Hepatocyte (in vitro differentiated cells): Measurements from ENCODE around the gene OSGIN1. TPM values are rescaled to one million over a fixed set of nuclear protein-coding genes. Genes with fewer than 3 reads are reported as not detected.
"Not testable (repeated sequence)": the region's sequence is repeated elsewhere in the genome, so short reads cannot be mapped to it uniquely, and the experiment has no call there.

Experiments used
- DNase-seq: peaks from one replicate; pipeline ENCODE4 v3.0.0-alpha.2; 2016; ENCODE audit warnings: low spot score
- H2AFZ ChIP-seq: fragments of 200-600 bp; sonication (generic); 2 replicates; pipeline ENCODE4 v1.6.0; 2016; ENCODE audit warnings: antibody characterized with exemption, mild to moderate bottlenecking
- H3K27ac ChIP-seq: fragments of 200-600 bp; sonication (generic); 2 replicates; pipeline ENCODE4 v1.5.1; 2016; ENCODE audit warnings: mild to moderate bottlenecking
- H3K27me3 ChIP-seq: fragments of 200-600 bp; sonication (generic); 2 replicates; pipeline ENCODE4 v1.6.1; 2016
- H3K36me3 ChIP-seq: fragments of 200-600 bp; sonication (generic); replicated peaks from 2 replicates; pipeline ENCODE4 v1.5.1; 2016; ENCODE audit warnings: low read depth; ENCODE audit not compliant: insufficient read depth
- H3K4me1 ChIP-seq: fragments of 200-600 bp; sonication (generic); 2 replicates; pipeline ENCODE4 v1.5.1; 2016; ENCODE audit warnings: mild to moderate bottlenecking, moderate library complexity; ENCODE audit not compliant: insufficient read depth
- H3K4me2 ChIP-seq: fragments of 200-600 bp; sonication (generic); 2 replicates; pipeline ENCODE4 v1.6.0; 2016
- H3K4me3 ChIP-seq: fragments of 200-600 bp; sonication (generic); 2 replicates; pipeline ENCODE4 v1.5.1; 2016; ENCODE audit warnings: mild to moderate bottlenecking
- H3K79me2 ChIP-seq: fragments of 200-600 bp; sonication (generic); 2 replicates; pipeline ENCODE4 v1.6.0; 2017; ENCODE audit warnings: mild to moderate bottlenecking
- H3K9me2 ChIP-seq: fragments of 200-600 bp; sonication (generic); replicated peaks from 2 replicates; pipeline ENCODE4 v1.6.0; 2017; ENCODE audit warnings: mild to moderate bottlenecking; ENCODE audit not compliant: insufficient read depth
- H3K9me3 ChIP-seq: fragments of 200-600 bp; sonication (generic); 2 replicates; pipeline ENCODE4 v1.5.1; 2016; ENCODE audit warnings: low read depth, mild to moderate bottlenecking
- H4K20me1 ChIP-seq: fragments of 200-600 bp; sonication (generic); 2 replicates; pipeline ENCODE4 v1.6.0; 2016; ENCODE audit warnings: mild to moderate bottlenecking; ENCODE audit not compliant: insufficient read depth, poor library complexity, severe bottlenecking
- EZH2 ChIP-seq: fragments of 200-600 bp; sonication (generic); IDR thresholded peaks from 2 replicates; pipeline ENCODE4 v1.6.1; 2016; ENCODE audit warnings: antibody characterized with exemption, mild to moderate bottlenecking, borderline replicate concordance
- EZH2phosphoT487 ChIP-seq: fragments of 200-600 bp; sonication (generic); IDR thresholded peaks from one replicate; pipeline ENCODE4 v1.6.1; 2018; ENCODE audit warnings: antibody characterized with exemption, mild to moderate bottlenecking, low read depth, moderate library complexity; ENCODE audit not compliant: unreplicated experiment, severe bottlenecking
- WGBS: methylation state at CpG from one replicate; pipeline ENCODE4 v1.1.6; 2016; ENCODE audit warnings: low lambda C conversion rate; ENCODE audit errors: missing lambda C conversion rate; 5-methylcytosine and 5-hydroxymethylcytosine counted together
- polyA plus RNA-seq: library from polyadenylated mRNA; unstranded; fragments of >200 nt; fragmentation: Nextera tagmentation; extraction: Ambion mirVana; gene quantifications from 2 replicates; pipeline ENCODE4 v1.2.1, GENCODE V29; 2016
- total RNA-seq: library from RNA; depleted of rRNA; stranded (reverse); fragments of >200 nt; gene quantifications from 2 replicates; pipeline ENCODE4 v1.2.3, GENCODE V29; 2014
- TF ChIP-seq, protein P1 (sequence below): fragments of 200-600 bp; sonication (generic); IDR thresholded peaks from 2 replicates; pipeline ENCODE4 v1.5.1; 2016; ENCODE audit warnings: antibody characterized with exemption, mild to moderate bottlenecking; ENCODE audit not compliant: poor library complexity

Gene OSGIN1
- total and polyA plus RNA-seq, 2 experiments from 2014 or later = 1.9 to 10.0 TPM

DNA sequence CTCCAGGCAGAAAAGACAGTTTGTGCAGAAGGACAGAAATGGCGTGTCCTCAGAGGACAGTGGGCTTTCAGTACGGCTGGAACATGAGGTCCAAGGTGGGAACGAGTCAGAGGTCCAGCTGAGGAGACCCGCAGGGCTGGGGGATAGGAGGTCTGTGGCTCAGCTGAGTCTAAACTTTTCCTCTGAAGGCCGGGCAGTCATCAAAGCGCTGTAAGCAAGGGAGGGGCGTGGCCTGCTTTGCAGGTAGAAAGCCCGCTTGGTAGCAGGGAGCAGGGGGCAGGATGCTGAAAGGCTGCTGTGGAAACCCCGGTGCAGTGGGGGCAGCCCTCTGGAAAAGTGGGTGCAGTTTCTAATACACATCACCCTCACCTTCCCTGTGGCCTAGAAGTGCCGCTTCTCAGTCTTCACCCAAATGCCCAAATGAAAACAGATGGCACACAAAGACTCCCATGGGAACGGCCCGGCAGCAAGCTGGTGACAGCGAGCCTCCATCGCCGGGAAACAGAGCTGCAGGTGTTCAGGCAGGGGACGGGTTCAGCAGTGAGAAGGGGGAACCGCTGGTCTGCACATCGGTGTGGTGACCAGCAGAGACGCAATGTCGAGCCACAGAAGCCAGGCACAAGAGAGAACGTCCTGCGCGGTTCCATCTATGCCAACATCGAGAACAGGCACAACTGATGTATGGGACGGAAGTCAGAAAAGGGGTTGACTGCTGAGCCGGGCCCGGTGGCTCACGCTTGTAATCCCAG is 12.2 kb upstream of the OSGIN1 start:
- H3K4me2 ChIP-seq = no peak overlapping the region
- TF ChIP-seq, protein P1, sequence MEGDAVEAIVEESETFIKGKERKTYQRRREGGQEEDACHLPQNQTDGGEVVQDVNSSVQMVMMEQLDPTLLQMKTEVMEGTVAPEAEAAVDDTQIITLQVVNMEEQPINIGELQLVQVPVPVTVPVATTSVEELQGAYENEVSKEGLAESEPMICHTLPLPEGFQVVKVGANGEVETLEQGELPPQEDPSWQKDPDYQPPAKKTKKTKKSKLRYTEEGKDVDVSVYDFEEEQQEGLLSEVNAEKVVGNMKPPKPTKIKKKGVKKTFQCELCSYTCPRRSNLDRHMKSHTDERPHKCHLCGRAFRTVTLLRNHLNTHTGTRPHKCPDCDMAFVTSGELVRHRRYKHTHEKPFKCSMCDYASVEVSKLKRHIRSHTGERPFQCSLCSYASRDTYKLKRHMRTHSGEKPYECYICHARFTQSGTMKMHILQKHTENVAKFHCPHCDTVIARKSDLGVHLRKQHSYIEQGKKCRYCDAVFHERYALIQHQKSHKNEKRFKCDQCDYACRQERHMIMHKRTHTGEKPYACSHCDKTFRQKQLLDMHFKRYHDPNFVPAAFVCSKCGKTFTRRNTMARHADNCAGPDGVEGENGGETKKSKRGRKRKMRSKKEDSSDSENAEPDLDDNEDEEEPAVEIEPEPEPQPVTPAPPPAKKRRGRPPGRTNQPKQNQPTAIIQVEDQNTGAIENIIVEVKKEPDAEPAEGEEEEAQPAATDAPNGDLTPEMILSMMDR = no peak
- no peak for TF ChIP-seq EZH2
- TF ChIP-seq EZH2phosphoT487 = no peak
- no peaks in the 10 kb centered on the region for H3K27me3 ChIP-seq

DNA sequence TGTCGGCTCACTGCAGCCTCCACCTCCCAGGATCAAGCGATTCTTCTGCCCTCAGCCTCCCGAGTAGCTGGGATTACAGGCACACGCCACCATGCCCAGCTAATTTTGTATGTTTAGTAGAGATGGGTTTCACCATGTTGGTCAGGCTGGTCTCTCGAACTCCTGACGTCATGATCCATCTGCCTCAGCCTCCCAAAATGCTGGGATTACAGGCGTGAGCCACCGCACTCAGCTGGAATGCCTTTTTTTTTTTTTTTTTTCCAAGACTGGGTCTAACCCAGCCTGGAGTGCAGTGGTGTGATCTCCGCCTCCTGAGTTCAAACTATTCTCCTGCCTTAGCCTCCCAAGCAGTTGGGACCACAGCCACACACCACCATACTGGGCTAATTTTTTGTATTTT is 11.5 kb upstream of the OSGIN1 start:
- H3K4me1 ChIP-seq, H3K4me2 ChIP-seq, DNase-seq, H3K9me2 ChIP-seq, H3K9me3 ChIP-seq, H3K27ac ChIP-seq, H3K79me2 ChIP-seq, H3K27me3 ChIP-seq, H4K20me1 ChIP-seq, H3K36me3 ChIP-seq, H2AFZ ChIP-seq, H3K4me3 ChIP-seq: not testable (repeated sequence)
- WGBS = 94% methylated on average over 6 of the region's 9 CpGs

More for the DNA sequence above, 12.2 kb upstream of the OSGIN1 start:
- H3K79me2 ChIP-seq = no peaks in the 10 kb centered on the region
- H3K36me3 ChIP-seq = no peaks in the 10 kb centered on the region
- 87% methylated on average over 28 of the region's 28 CpGs for WGBS
- DNase-seq = no peak
- H3K9me2 ChIP-seq = no peaks in the 10 kb centered on the region
- H2AFZ ChIP-seq = no peak overlapping the region
- no peaks in the 10 kb centered on the region for H3K4me1 ChIP-seq
- H3K4me3 ChIP-seq = no peak overlapping the region
- H3K9me3 ChIP-seq = no peaks in the 10 kb centered on the region
- H4K20me1 ChIP-seq = no peaks in the 10 kb centered on the region
- no peak overlapping the region for H3K27ac ChIP-seq

DNA sequence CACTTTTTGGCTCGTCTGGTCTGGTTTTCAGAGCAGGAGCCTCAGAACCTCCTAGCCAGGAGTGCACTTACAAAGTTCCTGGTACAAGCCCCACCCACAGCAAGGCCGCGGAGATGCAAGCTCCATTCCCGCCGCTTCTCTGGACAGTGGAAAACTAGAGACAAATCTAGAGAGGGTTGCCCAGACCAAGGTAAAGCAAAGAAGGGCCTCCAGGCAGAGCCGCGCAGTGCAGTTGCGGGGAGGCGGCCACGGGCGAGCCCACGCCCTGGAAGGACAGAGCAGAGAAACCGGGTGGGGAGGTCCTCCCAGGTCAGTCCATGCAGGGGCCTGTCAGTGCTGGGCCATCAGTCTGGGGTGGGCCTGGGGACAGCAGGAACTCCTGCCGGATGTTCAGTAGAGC is 11.0 kb upstream of the OSGIN1 start:
- TF ChIP-seq, protein P1 = no peak
- no peak for TF ChIP-seq EZH2
- TF ChIP-seq EZH2phosphoT487 = no peak
- Histone ChIP-seq H3K27me3 (no peaks in the 10 kb centered on the region), H3K4me2 (no peak overlapping the region), H4K20me1 (no peaks in the 10 kb centered on the region), H3K4me1 (no peaks in the 10 kb centered on the region), H3K9me3 (no peaks in the 10 kb centered on the region), H3K9me2 (no peaks in the 10 kb centered on the region), H3K27ac (no peak overlapping the region), H2AFZ (no peak overlapping the region), H3K36me3 (no peaks in the 10 kb centered on the region), H3K79me2 (no peaks in the 10 kb centered on the region), H3K4me3 (no peak overlapping the region)
- DNase-seq = no peak
- 86% methylated on average over 14 of the region's 14 CpGs for WGBS

DNA sequence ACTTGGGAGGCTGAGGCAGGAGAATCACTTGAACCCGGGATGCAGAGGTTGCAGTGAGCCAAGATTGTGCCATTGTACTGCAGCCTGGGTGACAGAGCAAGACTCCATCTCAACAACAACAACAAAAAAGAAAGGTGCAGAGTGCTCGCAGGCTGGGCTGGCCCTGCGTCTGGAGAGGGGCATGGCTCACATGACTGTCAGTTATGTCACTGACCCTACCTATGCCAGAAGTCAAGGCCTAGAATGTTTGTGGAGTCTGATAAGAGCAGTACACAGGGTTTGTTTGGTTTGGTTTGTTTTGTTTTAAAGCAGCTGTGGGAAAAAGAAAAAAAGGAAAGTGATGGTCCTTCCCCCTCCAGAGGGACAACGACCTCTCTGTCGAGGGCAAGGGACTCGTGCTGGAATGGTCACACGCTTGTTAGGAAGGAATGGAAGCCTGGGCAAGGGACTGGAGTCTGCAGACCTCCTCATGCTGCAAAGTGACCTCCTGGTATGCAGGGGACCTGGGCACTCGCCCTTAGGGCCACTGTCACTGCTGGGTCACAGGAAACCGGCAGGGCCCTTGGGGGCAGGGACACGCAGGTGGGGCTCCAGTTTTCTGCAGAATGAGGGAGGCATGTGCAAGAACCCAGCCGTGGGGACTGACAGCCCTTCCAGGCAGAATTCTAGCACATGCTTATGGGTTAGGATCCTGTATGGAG is 10.1 kb upstream of the OSGIN1 start:
- WGBS = 56% methylated on average over 11 of the region's 11 CpGs
- DNase-seq = no peak
- Histone ChIP-seq H3K27ac (no peak overlapping the region), H2AFZ (no peak overlapping the region), H3K4me2 (no peak overlapping the region), H3K9me2 (no peaks in the 10 kb centered on the region), H3K9me3 (no peaks in the 10 kb centered on the region), H3K36me3 (no peaks in the 10 kb centered on the region), H4K20me1 (no peaks in the 10 kb centered on the region), H3K4me3 (no peak overlapping the region), H3K4me1 (no peaks in the 10 kb centered on the region), H3K79me2 (no peaks in the 10 kb centered on the region), H3K27me3 (no peaks in the 10 kb centered on the region)
- TF ChIP-seq, protein P1 = no peak
- TF ChIP-seq EZH2phosphoT487 = no peak
- TF ChIP-seq EZH2 = no peak
